Fibroblast of the aortic adventitia (primary cell): ENCODE data around the gene KCNT1. TPM values are rescaled to one million over a fixed set of nuclear protein-coding genes. Genes with fewer than 3 reads are reported as not detected.

Source experiments
- DNase-seq: peaks from one replicate; pipeline ENCODE4 v3.0.0-alpha.2; 2010; ENCODE audit warnings: low read depth
- H3K4me3 ChIP-seq: 2 replicates; pipeline ENCODE4 v1.5.1; 2011; ENCODE audit warnings: low read depth, mild to moderate bottlenecking, control low read depth, low read length, moderate library complexity
- total RNA-seq: library from RNA; depleted of rRNA; stranded (reverse); fragments of >200 nt; gene quantifications from 2 replicates; pipeline ENCODE4 v1.2.3, GENCODE V29; 2012; ENCODE audit warnings: low replicate concordance
- TF ChIP-seq, protein P1 (sequence below): IDR thresholded peaks from 2 replicates; pipeline ENCODE4 v1.5.1; 2011; ENCODE audit warnings: mild to moderate bottlenecking, low read length, control low read depth, inconsistent platforms; ENCODE audit not compliant: insufficient read depth

KCNT1 gene
- total RNA-seq, 1 donor, result not detected

DNA sequence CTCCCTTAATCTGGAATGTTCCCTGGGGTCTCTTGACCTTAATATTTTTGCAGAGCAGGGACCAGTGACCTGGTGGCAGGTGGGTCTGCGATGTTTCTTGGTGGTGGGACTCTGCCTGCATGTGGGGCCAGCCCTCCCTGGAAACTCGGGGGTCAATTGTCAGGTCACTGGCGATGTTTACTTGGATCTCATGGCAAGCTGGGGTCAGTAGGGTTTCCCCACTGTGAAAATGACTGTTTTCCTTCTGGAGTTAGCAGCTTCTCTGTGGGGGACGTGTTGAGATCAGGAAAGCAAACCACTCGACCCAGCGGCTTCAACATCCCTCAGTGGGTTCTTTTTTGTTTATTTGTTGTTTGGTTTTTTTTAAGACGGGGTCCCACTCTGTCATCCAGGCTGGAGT lies 73.9 kb downstream of the KCNT1 start:
- TF ChIP-seq, protein P1, sequence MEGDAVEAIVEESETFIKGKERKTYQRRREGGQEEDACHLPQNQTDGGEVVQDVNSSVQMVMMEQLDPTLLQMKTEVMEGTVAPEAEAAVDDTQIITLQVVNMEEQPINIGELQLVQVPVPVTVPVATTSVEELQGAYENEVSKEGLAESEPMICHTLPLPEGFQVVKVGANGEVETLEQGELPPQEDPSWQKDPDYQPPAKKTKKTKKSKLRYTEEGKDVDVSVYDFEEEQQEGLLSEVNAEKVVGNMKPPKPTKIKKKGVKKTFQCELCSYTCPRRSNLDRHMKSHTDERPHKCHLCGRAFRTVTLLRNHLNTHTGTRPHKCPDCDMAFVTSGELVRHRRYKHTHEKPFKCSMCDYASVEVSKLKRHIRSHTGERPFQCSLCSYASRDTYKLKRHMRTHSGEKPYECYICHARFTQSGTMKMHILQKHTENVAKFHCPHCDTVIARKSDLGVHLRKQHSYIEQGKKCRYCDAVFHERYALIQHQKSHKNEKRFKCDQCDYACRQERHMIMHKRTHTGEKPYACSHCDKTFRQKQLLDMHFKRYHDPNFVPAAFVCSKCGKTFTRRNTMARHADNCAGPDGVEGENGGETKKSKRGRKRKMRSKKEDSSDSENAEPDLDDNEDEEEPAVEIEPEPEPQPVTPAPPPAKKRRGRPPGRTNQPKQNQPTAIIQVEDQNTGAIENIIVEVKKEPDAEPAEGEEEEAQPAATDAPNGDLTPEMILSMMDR, result no peak
- DNase-seq, result no peak

DNA sequence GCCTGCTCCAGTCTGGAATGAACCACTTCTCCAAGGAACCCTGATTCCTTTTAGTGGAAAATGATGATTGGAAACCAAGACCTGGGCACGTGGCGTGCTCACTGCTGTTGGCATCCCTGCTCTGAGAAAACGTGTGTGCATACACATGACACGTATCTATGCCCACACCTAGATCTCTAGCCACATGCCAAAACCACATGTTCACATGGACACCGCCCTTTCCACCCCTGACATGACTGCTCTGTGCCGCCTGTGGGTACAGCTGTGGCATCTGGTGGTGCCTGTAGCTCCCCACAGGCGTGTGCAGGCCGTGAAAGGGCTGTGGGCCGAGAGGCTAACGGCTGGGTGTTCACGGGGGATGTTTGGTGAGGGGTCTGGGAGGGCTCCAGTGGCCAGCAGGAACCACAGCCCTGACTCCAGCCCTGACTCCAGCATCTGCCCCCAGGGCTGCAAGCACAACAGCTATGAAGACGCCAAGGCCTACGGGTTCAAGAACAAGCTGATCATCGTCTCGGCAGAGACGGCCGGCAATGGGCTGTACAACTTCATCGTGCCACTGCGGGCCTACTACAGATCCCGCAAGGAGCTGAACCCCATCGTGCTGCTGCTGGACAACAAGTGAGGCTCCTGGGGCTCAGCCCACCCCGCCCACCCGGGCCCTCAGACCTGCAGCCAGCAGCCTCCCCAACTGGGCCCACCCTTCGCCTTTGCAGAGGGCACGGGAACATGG lies 75.1 kb downstream of the KCNT1 start:
- no peak overlapping the region for H3K4me3 ChIP-seq
- TF ChIP-seq, protein P1, result no peak

More for the DNA sequence above, 73.9 kb downstream of the KCNT1 start:
- H3K4me3 ChIP-seq, result no peak overlapping the region

DNA sequence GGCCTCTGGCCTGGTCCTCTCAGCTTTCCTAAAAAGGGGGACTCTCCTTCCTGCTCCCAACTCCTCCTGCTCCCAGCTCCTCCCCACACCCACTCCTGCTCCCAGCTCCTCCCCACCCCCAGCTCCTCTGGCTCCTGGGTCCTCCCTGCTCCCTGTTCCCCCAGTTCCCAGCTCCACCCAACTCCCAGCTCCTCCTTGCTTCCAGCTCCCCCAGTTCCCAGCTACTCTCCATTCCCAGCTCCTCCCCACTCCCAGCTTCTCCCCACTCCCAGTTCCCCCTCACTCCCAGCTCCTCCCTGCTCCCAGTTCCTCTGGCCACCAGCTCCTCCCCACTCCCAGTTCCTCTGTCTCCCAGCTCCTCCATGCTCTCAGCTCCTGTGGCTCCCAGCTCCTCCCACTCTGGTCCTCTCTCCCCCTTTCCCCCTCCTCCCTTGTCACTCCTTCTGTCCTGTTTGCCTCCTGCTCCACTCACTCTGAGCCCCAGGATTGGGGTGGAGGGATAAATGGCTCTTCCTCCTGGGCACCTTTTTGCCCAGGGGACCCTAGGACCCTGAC lies 75.7 kb downstream of the KCNT1 start:
- no peak overlapping the region for H3K4me3 ChIP-seq
- TF ChIP-seq, protein P1, result no peak
- DNase-seq, result no peak

More for the DNA sequence above, 75.1 kb downstream of the KCNT1 start:
- DNase-seq, result no peak

DNA sequence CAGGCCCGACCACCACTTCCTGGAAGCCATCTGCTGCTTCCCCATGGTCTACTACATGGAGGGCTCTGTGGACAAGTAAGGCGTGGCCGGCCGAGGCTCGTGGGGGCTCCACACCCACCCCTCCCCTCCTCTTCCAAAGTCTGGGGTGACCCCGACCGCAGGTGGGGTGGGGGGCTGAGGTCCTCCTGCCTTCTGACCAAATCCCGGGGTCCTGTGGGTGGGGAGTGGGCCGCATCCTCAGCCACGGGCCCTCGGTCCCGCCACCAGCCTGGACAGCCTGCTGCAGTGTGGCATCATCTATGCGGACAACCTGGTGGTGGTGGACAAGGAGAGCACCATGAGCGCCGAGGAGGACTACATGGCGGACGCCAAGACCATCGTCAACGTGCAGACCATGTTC lies 76.4 kb downstream of the KCNT1 start:
- TF ChIP-seq, protein P1, result no peak
- no peak for DNase-seq
- no peak overlapping the region for H3K4me3 ChIP-seq

DNA sequence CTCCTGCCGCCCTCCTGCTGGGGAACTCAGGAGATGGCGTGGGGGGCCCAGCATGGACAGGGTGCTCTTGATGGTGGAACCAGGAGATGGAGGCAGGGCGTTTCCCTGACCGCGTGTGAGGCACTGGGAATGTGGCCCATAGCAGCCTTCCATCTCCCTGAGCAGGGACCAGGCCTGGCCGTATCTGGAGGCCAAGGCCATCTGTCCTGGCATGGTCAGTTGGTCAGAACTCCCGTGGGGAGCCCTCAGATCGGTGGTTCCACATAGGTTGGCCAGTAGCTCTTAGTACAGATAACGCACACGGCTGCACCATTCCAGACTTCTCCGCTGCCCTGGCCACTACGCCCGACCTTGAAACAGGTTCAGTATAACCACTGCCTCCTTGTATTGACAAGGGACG lies 77.6 kb downstream of the KCNT1 start:
- no peak for DNase-seq
- TF ChIP-seq, protein P1, result no peak
- no peak overlapping the region for H3K4me3 ChIP-seq

DNA sequence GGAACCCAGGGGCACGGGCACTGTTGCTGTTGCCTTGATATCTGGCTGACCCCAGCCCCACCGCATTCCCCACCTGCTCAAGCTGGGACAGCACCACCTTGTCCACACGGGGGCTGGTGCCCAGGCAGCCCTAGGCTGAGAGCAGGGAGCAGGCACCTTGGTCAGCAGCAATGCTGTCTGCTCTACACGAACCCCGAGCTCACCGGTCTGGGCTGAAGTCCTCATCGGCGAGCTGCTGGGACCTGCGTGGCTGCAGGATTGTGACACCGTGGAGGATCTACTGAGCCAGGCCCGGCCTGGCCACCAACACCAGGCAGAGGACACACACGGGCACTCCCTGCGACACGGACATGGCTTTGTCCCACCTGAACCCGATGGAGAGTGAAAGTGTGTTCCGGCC lies 78.1 kb downstream of the KCNT1 start:
- no peak for DNase-seq
- H3K4me3 ChIP-seq, result no peak overlapping the region
- TF ChIP-seq, protein P1, result no peak
